Activated CD8-positive, alpha-beta memory T cell treated with anti-CD3 and anti-CD28 coated beads, Interleukin-2, amount 10 ng/mL, durations not matched to agents 7 days and 5 days (primary cell): ENCODE data around the gene BCL11B. TPM values are rescaled to one million over a fixed set of nuclear protein-coding genes. Genes with fewer than 3 reads are reported as not detected.
A peak's percentile ranks its signal among the peaks of the same experiment; 100 is the strongest.

Source experiments
- ATAC-seq: fragments of 150-1000 bp; cut with Tn5 transposase; one replicate; pipeline ENCODE4 v1.10.0; 2021; ENCODE audit warnings: moderate library complexity
- CTCF ChIA-PET: fragments of 350-600 bp; sonication (Branson Sonifier 250); formaldehyde crosslinking; loops from one replicate; lab custom pipeline; 2021; ENCODE audit warnings: antibody characterized with exemption; lab: Charles Lee
- DNase-seq: peaks from one replicate; pipeline ENCODE4 v3.0.0-alpha.2; 2020
- H3K27ac Mint-ChIP-seq: one replicate; pipeline ENCODE4 v1.8.0; 2021; ENCODE audit warnings: mild to moderate bottlenecking, mixed read lengths
- H3K27me3 Mint-ChIP-seq: one replicate; pipeline ENCODE4 v1.8.0; 2021; ENCODE audit warnings: mixed read lengths
- H3K36me3 Mint-ChIP-seq: one replicate; pipeline ENCODE4 v1.8.0; 2021; ENCODE audit warnings: mild to moderate bottlenecking, mixed read lengths
- H3K4me1 Mint-ChIP-seq: one replicate; pipeline ENCODE4 v1.8.0; 2021; ENCODE audit warnings: mixed read lengths
- H3K4me3 Mint-ChIP-seq: one replicate; pipeline ENCODE4 v1.8.0; 2021; ENCODE audit warnings: mild to moderate bottlenecking, moderate library complexity, mixed read lengths
- H3K9me3 Mint-ChIP-seq: one replicate; pipeline ENCODE4 v1.8.0; 2022; ENCODE audit warnings: low read depth, mixed read lengths
- total RNA-seq, 2 experiments: library from RNA; stranded (reverse); gene quantifications; one replicate each; pipeline ENCODE4 v1.2.3, GENCODE V29; 2021

BCL11B gene
- total RNA-seq = 10 to 100 TPM; 53.0 to 66.2 TPM

DNA sequence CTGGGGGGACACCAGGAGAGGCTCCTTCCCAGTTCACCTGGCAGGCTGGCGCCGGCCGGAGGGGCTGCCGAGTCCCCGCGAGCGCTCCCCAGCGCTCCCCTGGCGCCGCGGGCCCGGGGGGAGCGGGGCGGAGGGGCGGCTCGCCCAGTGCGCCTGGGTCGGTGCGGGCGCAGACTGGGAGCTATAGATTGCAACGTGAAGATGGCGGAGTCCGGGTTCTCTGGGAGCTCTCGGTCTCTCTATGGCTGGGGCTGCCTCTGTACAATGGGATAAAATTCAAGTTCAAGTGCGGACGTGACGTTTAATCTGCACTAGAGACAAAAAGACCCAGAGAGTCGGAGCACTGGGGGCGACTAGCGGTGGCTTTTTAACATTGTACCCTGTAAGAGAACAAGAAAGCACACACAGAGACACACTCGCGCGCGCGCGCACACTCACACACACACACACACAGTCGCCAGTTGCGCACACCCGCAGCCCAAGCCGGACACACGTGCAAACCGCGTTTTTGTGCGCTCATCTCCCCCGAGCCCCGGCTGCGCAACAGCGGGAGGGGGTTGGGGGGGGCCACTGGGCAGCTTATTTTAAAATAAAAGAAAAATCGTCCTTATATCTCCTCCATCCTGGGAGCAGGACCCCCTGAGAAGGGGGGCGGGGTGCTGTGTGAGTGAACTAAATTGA lies at the start of gene BCL11B:
Gene BCL11B (minus strand): TSS at position 247 of the 681 bp plus-strand sequence. CDS start 979 bp downstream, outside the sequence.
- peak; percentile 96 for DNase-seq
- CTCF ChIA-PET = interaction anchor here (0.7 to 14.3 kb wide), 14 partner anchors 11 to 1651 kb away, joined by 3 to 395 read pairs (median 5); no protein-coding TSS in a partner anchor
- no peaks in the 10 kb centered on the region for H3K9me3 Mint-ChIP-seq
- H3K27me3 Mint-ChIP-seq = peaks cover 13% of the 10 kb centered on the region
- H3K4me3 Mint-ChIP-seq = peak within 1 kb of the TSS; percentile 96
- ATAC-seq = peak; percentile 71
- peaks cover 21% of the 10 kb centered on the region for H3K36me3 Mint-ChIP-seq
- H3K4me1 Mint-ChIP-seq = peaks cover 26% of the 10 kb centered on the region
- peak within 1 kb of the TSS; percentile 99 for H3K27ac Mint-ChIP-seq

DNA sequence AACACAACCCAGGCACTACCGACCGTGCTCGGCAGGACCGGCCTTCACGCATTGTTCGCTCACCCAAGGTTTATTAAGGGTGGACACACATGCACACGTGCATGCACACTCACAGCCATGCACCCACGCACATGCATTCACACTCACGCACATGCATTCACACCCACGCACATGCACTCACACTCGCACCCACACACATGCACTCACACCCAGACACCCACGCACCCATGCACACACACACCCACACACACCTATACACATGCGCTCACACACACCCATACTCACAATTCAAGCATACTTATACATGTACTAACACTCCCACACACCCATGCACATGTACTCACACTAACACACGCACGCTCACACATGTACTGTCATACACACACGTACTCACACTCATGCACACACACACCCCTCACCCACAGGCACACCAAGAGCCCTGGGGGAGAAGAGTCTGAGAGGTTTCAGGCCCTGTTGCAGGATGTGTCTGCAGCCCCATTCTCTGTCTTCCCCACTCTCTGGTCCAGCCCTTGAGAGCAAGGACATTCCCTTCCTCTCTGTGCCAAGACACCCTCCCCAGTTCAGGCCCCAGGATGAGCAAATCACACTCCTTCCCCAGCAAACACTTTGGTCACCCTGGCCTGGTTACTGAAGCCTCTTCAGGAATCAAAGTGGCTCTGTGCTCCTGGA lies 49.4 kb upstream of the BCL11B start:
- no peak overlapping the region for H3K4me3 Mint-ChIP-seq
- H3K27ac Mint-ChIP-seq = no peak overlapping the region
- no peaks in the 10 kb centered on the region for H3K36me3 Mint-ChIP-seq
- peak; percentile 9 for ATAC-seq
- H3K27me3 Mint-ChIP-seq = peaks cover 3% of the 10 kb centered on the region
- H3K4me1 Mint-ChIP-seq = peaks cover 19% of the 10 kb centered on the region
- CTCF ChIA-PET = interaction anchor here (1.6 to 3.5 kb wide), 5 partner anchors 10 to 95 kb away, joined by 6 to 56 read pairs (median 9); no protein-coding TSS in a partner anchor
- no peak for DNase-seq
- H3K9me3 Mint-ChIP-seq = no peaks in the 10 kb centered on the region

DNA sequence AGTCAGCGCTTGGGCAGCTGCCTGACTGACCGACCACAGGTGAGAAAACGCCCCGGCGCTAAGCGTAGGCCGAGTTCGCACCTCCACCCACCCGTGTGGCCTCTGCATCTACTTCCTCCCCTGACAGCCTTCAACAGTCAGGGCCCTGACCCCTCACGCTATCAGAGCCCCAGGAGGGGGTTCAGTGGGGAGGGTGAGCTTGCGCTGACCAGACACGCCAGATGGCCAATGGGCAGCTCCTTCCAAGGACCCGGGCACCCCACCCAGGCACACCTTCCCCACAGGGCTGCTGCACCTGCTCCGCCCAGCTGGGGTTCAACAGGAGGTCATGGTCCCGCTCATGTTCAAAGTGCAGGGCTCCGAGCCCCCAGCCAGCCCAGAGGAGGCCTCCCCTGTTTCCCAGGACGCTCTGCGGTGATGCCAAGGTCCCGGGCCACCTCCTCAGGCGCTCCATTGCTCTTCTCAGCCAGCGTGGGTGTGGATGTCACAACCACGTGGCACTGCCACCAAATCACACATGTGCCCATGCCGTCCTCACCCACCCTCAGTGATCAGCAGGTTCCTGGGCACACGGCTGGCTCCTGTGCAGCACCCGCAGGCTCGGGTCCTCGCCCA lies 48.7 kb upstream of the BCL11B start:
- ATAC-seq (no peak), DNase-seq (no peak)
- Mint-ChIP-seq H3K4me3 (no peak overlapping the region), H3K9me3 (no peaks in the 10 kb centered on the region), H3K36me3 (no peaks in the 10 kb centered on the region), H3K4me1 (peaks cover 19% of the 10 kb centered on the region), H3K27ac (no peak overlapping the region), H3K27me3 (peaks cover 3% of the 10 kb centered on the region)
- CTCF ChIA-PET = interaction anchor here (1.0 to 3.5 kb wide), 19 partner anchors 9 to 170 kb away, joined by 3 to 56 read pairs (median 5); no protein-coding TSS in a partner anchor

DNA sequence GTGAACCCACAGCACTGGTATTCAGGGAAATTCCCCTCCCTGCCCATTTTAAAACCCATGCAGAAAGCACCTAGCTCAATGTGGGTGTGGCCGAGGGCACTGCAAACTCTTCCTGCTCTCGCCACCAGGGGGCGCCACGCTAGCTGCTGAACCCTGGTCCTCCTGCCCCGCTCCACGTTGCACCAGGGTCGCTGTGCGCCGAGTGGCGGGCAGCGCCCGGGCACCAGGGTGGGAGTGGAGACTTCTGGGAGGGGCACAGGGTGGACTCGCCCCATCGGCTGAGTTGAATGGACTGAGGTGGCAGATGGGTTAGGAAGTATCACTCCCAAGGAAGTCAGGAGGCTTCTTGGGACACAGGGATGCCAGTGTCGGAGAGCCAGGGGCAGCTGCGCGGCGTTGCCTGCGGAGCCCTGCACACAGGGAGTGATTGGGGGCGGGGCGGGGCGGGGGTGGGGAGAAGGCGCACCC lies 48.1 kb upstream of the BCL11B start:
- Mint-ChIP-seq H3K36me3 (no peaks in the 10 kb centered on the region), H3K27me3 (peaks cover 3% of the 10 kb centered on the region), H3K4me1 (peaks cover 20% of the 10 kb centered on the region), H3K9me3 (no peaks in the 10 kb centered on the region), H3K27ac (no peak overlapping the region), H3K4me3 (no peak overlapping the region)
- DNase-seq (peak; percentile 85), ATAC-seq (peak; percentile 86)
- CTCF ChIA-PET = interaction anchor here (0.5 to 3.5 kb wide), 29 partner anchors 9 to 612 kb away, joined by 3 to 56 read pairs (median 4); no protein-coding TSS in a partner anchor

DNA sequence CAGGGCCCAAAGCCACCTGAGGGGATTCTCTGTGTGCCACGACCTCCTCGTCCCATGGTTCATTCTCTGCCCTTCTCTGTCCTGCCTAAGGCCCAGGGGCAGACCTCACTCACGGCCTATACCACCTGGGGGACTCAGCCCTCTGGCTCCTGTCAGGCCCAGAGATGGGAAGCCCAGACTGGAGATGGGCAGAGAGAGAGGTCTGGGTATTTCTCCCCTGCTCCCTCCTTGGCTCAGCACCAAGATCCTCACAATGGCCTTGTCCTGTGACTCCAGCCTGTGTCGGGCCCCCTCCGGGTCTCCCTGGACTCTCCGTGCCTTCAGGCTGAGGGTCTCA lies 46.9 kb upstream of the BCL11B start:
- Mint-ChIP-seq H3K27ac (no peak overlapping the region), H3K9me3 (no peaks in the 10 kb centered on the region), H3K36me3 (no peaks in the 10 kb centered on the region), H3K4me1 (peaks cover 22% of the 10 kb centered on the region), H3K4me3 (no peak overlapping the region), H3K27me3 (peaks cover under 1% of the 10 kb centered on the region)
- ATAC-seq (no peak), DNase-seq (no peak)
- CTCF ChIA-PET = interaction anchor here (1.1 to 3.5 kb wide), 3 partner anchors 14 to 97 kb away, joined by 3 to 56 read pairs (median 5); no protein-coding TSS in a partner anchor

DNA sequence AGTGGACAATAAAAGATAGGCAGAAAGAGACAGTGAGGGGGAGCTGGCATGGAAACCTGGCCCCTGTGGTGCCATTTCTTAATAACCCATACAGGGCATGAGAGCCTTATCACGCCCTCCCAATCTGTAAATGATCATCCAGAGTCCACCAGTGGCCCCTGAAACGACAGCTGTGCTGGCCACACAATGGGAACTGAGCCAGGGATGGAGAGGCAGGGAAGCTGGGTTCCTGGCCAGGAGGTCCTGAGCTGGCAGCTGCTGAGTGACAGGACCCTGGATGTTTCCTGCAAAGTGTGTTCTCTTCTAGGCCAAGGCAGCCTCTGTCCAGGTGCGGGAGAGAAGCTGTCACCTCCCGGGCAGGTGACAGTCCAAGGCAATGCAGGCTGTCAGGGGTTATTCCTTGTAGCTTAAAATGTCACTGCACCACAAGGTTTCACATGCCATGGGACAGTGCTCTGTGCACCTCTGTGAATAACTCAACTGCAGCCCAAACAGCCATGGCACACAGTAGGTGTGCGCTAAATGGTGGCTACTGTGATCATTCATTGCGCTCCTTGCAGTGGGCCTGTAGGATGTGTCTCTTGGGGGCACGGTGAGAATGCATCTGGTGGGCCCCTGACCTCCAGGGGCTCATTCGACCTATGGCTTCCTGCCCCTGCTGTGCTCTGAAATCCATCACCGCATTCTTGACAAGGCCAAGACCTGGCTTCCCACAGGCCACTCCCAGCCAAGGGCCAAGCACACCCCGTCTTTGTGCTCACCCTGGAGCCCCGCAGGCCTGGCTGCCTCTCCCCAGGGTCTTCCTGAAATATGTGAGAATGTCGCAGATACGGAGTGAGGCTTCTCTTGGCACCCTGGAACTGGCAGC lies 46.3 kb upstream of the BCL11B start:
- H3K27me3 Mint-ChIP-seq = peaks cover 4% of the 10 kb centered on the region
- ATAC-seq = no peak
- no peaks in the 10 kb centered on the region for H3K9me3 Mint-ChIP-seq
- no peak overlapping the region for H3K4me3 Mint-ChIP-seq
- H3K27ac Mint-ChIP-seq = no peak overlapping the region
- DNase-seq = no peak
- H3K4me1 Mint-ChIP-seq = peaks cover 22% of the 10 kb centered on the region
- no peaks in the 10 kb centered on the region for H3K36me3 Mint-ChIP-seq
- CTCF ChIA-PET = interaction anchor here (3.5 kb wide), 1 partner anchor 98 kb away, joined by 56 read pairs; no protein-coding TSS in a partner anchor

DNA sequence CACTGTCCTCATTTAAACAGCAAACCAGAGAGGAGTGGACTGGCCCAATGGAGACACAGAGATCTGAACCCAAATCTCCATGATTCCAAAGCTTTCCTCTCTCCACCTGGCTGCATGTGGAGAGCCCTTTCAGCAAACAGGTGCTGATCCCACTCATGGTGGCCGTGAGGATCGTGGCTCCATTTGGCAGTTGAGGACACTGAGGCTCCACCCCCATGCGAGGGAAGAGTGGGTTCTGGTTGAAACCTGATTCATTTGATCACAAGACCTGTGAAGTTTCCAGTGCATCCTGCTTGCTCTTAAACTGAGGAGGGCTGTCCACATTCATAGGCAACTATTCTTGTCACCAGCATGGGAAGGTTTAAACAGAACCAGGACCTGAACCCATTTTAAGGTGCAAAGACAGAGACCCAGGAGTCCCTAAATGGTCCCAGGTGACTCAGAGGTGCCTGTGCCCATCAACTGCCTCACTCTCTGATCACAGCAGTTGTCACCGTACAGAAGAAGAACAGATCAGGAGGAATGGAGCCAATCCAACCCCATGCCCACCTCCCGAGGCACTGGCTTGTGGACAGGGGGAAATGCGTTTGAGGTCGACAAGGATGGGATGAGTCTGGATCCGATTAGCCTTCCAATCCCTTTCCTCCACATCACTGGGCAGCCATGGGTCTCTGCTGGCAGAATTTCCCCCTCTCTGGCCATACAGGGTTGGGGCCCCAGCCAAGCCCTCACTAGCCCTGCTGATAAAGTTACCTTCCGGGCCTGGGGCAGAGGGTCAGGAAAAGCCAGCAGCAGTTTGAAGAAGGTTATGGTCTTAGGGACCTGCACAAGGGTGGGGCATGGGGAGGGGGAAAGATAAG lies 45.5 kb upstream of the BCL11B start:
- DNase-seq (no peak), ATAC-seq (no peak)
- Mint-ChIP-seq H3K4me3 (no peak overlapping the region), H3K36me3 (no peaks in the 10 kb centered on the region), H3K27ac (no peak overlapping the region), H3K27me3 (peaks cover 5% of the 10 kb centered on the region), H3K4me1 (peaks cover 22% of the 10 kb centered on the region), H3K9me3 (no peaks in the 10 kb centered on the region)
- CTCF ChIA-PET = interaction anchor here (3.5 kb wide), 1 partner anchor 99 kb away, joined by 56 read pairs; no protein-coding TSS in a partner anchor

DNA sequence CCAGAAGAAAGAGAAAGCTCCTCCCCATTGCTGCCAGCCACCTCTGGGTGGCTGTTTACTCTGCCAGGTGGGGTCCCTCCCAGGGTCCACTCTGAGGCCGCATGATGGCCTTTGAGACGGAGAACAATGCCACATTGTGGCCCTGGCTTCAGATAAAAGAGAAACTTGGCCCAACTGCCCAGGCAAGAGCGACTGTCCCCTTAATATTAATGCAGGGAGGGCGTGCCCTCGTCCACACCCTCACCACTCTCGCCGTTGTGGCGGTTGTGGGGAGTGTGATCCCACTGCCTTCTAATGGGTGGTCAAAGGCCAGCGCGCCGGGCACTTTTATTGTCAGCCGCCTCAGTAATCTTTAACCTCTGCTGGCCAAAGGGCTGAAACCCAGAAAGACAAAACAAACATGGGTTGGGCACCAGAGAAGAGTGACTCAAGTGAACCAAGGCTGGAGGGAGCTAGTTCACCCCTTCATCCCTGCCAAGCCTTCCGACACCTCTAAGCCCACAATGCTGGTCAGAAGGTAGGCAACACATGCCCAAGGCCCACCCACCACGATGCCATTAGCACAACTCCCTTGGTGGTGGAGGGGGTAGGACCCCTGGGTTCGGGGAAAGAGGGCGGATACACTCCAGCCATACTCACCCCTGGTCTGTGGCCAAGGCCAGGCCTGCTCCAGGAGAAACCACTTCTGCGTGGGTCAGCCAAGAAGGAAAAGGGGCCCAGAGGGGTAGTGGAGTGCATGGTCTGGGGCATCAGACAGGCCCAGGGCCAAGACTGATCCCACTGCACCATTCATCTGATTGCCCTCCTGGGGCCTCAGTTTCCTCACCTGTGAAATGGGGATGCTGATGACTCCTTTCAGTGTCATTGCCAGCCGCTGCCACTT lies 44.5 kb upstream of the BCL11B start:
- no peak for DNase-seq
- Mint-ChIP-seq H3K9me3 (no peaks in the 10 kb centered on the region), H3K36me3 (no peaks in the 10 kb centered on the region), H3K4me1 (peaks cover 22% of the 10 kb centered on the region), H3K27me3 (peaks cover 10% of the 10 kb centered on the region), H3K4me3 (no peak overlapping the region), H3K27ac (no peak overlapping the region)
- no peak for ATAC-seq
- CTCF ChIA-PET = no interaction called here

DNA sequence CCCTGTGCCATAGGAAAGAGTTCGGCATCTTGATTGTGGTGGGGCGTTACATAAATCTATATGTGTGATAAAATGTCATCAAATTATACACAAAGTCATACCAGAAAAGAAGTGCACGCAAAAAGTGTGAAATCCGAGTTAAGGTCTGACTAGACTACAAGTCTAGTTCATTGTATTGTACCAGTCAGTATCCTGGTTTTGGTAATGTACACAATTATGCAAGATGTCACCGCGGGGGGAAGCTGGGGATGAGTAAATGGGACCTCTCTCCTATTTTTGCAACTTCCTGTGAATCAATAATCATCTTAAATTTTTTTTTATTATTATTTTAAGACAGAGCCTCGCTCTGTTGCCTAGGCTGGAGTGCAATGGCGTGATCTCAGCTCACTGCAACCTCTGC lies 43.2 kb upstream of the BCL11B start:
- peaks cover 18% of the 10 kb centered on the region for H3K27me3 Mint-ChIP-seq
- CTCF ChIA-PET = no interaction called here
- H3K4me1 Mint-ChIP-seq = peaks cover 16% of the 10 kb centered on the region
- no peaks in the 10 kb centered on the region for H3K36me3 Mint-ChIP-seq
- H3K4me3 Mint-ChIP-seq = no peak overlapping the region
- ATAC-seq (no peak), DNase-seq (no peak)
- H3K27ac Mint-ChIP-seq = no peak overlapping the region
- H3K9me3 Mint-ChIP-seq = no peaks in the 10 kb centered on the region

DNA sequence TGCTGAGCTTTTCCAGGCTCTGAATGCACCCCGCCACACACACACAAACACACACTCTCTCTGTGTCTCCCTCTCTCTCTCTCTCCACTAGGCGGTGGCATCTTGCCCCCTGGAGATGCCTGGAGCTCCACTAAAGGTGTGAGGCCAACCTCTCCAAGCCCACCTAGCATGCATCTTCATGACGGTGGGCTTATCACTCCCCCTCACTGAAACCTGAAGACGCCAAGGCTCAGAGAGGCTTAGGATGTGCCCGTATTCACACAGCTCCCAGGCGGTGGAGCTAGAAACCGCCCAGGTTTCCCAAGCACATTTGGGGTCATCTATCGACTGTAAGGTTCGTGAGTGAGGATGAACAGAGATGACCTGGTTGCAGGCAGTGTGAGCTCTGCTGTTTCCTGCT lies 42.6 kb upstream of the BCL11B start:
- H3K4me3 Mint-ChIP-seq = no peak overlapping the region
- H3K27me3 Mint-ChIP-seq = peaks cover 20% of the 10 kb centered on the region
- no peak for ATAC-seq
- no peaks in the 10 kb centered on the region for H3K36me3 Mint-ChIP-seq
- peaks cover 11% of the 10 kb centered on the region for H3K4me1 Mint-ChIP-seq
- no peaks in the 10 kb centered on the region for H3K9me3 Mint-ChIP-seq
- no peak for DNase-seq
- no peak overlapping the region for H3K27ac Mint-ChIP-seq
- CTCF ChIA-PET = no interaction called here

DNA sequence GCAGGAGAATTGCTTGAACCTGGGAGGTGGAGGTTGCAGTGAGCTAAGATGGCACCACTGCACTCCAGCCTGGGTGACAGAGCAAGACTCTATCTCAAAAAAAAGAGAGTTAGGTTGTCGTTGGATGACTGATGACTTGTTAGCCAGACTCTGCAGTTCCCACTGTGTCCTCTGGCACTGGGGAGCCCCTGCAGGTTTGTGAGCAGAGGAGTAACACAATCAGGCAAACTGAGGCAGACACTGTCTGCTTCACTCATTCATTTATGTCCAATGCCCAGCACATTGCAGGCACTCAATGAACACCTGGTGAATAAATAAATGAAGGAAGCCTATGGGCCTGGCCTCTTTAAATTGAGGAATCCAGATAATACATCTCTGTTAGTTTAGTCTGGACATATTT lies 41.2 kb upstream of the BCL11B start:
- H3K4me1 Mint-ChIP-seq = peaks cover 9% of the 10 kb centered on the region
- no peaks in the 10 kb centered on the region for H3K9me3 Mint-ChIP-seq
- H3K4me3 Mint-ChIP-seq = no peak overlapping the region
- CTCF ChIA-PET = no interaction called here
- ATAC-seq (no peak), DNase-seq (no peak)
- no peaks in the 10 kb centered on the region for H3K36me3 Mint-ChIP-seq
- H3K27ac Mint-ChIP-seq = no peak overlapping the region
- peaks cover 24% of the 10 kb centered on the region for H3K27me3 Mint-ChIP-seq
